Erythroblast (primary cell): ENCODE measurements around the gene KRT9.
"Not testable (repeated sequence)": the region's sequence is repeated elsewhere in the genome, so short reads cannot be mapped to it uniquely, and the experiment has no call there.

Experiments used
- GATA1 ChIP-seq: IDR thresholded peaks from 2 replicates; pipeline ENCODE4 v1.6.1; 2011; ENCODE audit warnings: low read depth, mild to moderate bottlenecking, control low read depth, low read length, moderate library complexity
- POLR2A ChIP-seq: IDR thresholded peaks from 2 replicates; pipeline ENCODE4 v1.6.1; 2011; ENCODE audit warnings: mild to moderate bottlenecking, low read length

DNA sequence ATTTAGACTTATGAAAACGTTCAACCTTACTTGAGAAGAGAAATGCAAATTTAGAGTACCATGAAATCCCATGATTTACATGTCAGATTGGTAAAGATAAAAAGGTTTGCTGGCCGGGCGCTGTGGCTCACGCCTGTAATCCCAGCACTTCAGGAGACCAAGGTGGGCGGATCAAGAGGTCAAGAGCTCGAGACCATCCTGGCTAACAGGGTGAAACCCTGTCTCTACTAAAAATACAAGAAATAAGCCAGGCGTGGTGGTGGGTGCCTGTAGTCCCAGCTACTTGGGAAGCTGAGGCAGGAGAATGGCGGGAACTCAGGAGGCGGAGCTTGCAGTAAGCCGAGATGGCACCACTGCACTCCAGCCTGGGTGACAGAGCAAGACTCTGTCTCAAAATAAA lies 29.1 kb downstream of the KRT9 start:
- not testable (repeated sequence) for TF ChIP-seq POLR2A, GATA1
